Cardiac fibroblast (primary cell): ENCODE results near the gene EFNB1.

Source experiments
- DNase-seq, 2 donors: peaks; one replicate each; pipeline versions ENCODE4 v3.0.0 to v3.0.0-alpha.2; 2010; ENCODE audit warnings: low read depth in 2 of 2
- H3K4me3 ChIP-seq, 2 donors: replicated peaks in 1 of 2; 1 replicate in 1 of 2; 2 replicates in 1 of 2; pipeline ENCODE4 v1.5.1; 2011; ENCODE audit warnings: low read depth in 2 of 2, low read length in 2 of 2, mild to moderate bottlenecking in 2 of 2, moderate library complexity in 1 of 2
- TF ChIP-seq, protein P1 (sequence below): IDR thresholded peaks from one replicate; pipeline ENCODE4 v1.5.1; 2011; ENCODE audit warnings: low read depth, mild to moderate bottlenecking, low read length, inconsistent platforms

The EFNB1 gene

DNA sequence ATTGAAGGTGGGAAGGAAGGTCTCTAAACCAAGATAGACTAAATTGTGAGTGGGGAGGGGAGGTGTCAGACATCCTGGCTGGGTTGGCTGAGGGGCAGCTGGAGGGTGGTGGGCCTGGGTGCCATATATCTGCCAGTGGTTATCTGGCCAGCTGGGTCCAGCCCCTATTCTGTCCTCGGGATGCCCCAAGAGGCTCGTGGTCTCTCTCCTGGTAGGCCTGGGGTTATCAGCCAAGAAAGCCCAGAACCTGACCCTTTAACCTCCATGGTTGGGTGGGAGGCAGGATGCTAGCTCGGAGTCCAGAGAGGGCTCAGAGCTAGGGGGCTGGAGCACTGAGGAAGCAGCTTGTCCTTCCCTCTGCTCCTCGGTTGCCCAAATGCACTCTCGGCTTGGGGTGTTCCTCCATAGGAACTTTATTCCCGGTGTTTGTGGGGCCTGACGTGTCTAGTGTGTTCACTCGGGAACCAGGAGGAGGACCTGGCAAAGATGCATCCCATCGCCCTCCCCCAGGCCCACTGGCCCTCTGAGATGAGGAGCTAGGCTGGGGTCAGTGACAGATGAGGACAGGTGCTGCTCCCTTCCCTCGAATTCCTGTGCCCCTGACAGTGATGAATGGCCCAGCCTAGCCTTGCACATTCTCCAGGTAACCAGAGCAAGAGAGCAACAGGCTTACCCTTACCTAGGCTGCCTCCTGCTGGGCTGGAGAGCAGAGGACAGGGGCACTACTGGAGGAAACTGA lies 5.2 kb upstream of the EFNB1 start:
- TF ChIP-seq, protein P1, sequence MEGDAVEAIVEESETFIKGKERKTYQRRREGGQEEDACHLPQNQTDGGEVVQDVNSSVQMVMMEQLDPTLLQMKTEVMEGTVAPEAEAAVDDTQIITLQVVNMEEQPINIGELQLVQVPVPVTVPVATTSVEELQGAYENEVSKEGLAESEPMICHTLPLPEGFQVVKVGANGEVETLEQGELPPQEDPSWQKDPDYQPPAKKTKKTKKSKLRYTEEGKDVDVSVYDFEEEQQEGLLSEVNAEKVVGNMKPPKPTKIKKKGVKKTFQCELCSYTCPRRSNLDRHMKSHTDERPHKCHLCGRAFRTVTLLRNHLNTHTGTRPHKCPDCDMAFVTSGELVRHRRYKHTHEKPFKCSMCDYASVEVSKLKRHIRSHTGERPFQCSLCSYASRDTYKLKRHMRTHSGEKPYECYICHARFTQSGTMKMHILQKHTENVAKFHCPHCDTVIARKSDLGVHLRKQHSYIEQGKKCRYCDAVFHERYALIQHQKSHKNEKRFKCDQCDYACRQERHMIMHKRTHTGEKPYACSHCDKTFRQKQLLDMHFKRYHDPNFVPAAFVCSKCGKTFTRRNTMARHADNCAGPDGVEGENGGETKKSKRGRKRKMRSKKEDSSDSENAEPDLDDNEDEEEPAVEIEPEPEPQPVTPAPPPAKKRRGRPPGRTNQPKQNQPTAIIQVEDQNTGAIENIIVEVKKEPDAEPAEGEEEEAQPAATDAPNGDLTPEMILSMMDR: no peak
- DNase-seq: no peak
- no peak overlapping the region for H3K4me3 ChIP-seq

DNA sequence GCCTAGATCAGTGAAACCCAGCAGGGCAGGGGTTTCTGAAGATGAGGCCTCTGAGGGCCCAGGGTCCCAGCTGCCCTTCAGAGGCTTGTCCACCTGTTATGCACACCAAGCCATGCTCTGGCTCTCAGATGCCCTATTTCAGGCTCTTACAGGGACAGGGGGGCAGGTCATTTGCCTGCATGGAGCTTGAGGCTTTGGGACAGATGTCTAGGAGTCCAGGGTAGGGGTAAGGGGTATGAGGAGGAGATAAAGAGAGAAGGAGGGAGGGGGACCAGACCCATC lies 4.7 kb upstream of the EFNB1 start:
- TF ChIP-seq, protein P1: no peak
- H3K4me3 ChIP-seq: no peak overlapping the region
- DNase-seq: no peak

DNA sequence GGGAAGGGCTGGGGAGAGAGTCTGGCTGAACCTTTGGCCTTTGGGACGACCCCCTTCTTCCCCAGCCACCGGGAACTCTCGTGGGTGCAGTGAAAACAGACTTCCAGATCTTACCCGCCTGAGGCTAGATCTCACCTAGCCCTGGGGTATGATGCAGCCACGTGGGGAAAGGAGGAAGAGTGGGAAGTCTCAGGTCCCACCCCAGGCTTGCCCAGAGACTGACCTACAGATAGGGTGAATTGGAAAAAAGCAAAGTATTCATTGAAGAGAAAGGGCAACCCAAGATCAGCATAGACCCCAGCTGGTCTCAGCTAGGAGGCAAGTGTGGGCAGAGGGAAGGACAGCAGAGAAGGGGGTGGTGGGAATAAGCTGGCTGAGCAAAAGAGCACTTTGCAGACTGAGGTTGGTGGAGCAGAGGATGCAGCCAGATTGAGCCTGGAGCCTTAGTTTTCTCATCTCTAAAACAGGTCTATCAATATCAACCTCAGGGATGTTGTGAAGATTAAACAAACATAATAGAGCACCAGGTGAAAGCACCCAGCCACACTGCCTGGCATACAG lies 4.2 kb upstream of the EFNB1 start:
- TF ChIP-seq, protein P1: no peak
- no peak for DNase-seq
- H3K4me3 ChIP-seq: no peak overlapping the region

DNA sequence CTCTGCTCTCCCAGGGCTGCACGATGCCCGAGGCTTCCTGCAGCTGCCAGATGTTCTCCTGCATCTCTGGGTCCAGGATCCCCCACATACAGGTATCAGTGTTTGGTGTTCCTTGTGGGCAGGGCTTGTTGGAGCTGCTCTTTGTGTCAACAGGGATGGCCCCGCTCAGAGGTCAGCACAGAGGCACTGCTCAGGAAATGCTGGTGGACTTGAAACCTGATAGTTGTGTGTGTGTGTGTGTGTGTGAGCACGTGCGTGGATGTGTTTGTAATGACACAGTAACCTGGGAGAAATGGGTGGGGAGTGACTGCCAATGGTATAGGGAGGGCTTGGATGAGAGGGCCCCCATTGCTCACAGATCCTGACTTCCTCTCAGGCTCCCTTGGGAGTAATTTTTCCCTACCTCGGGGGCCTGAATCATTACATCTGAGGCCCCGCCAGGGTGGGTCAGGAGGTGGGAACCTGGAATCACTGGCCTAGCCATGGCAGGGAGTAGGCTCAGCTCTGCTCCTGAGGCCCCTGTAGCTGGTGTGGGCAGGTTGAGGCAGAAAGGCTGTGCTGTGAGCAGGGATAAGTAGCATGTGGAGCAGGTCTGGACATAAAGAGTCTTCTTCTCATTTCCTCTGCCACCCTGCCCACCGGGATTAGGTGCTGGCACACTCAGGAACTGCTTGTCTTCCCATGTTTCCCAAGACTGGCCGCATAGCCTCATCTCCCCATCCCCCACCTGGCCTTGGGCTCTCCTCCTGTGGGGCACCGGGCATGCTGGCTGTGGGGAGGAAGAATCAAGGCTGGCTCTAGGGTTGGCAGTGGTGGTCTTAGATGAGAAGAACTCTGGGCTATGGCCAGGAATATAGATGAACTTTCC lies 2.5 kb upstream of the EFNB1 start:
- no peak overlapping the region for H3K4me3 ChIP-seq
- DNase-seq: peak; percentile 33 to 38
- TF ChIP-seq, protein P1: no peak

DNA sequence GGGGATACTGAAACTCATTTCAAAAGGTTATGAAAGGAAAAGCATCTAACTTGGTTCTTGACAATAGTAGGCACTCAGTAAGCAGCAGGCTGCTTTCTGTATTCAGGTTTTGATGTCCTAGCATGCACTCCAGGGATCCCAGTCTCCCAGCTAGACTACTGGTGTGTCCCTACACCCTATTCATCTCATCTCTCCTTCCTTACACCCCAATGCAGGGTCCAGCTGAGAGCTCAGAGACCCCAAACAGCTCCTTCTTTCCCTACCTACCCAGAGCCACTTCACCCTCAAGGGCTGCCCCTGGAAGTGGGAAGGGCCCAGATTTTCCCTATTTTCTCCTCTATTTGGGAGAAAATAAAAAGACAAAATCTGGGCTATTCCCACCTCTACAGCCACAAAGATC lies 1.6 kb upstream of the EFNB1 start:
- DNase-seq: no peak
- TF ChIP-seq, protein P1: no peak
- no peak overlapping the region for H3K4me3 ChIP-seq

DNA sequence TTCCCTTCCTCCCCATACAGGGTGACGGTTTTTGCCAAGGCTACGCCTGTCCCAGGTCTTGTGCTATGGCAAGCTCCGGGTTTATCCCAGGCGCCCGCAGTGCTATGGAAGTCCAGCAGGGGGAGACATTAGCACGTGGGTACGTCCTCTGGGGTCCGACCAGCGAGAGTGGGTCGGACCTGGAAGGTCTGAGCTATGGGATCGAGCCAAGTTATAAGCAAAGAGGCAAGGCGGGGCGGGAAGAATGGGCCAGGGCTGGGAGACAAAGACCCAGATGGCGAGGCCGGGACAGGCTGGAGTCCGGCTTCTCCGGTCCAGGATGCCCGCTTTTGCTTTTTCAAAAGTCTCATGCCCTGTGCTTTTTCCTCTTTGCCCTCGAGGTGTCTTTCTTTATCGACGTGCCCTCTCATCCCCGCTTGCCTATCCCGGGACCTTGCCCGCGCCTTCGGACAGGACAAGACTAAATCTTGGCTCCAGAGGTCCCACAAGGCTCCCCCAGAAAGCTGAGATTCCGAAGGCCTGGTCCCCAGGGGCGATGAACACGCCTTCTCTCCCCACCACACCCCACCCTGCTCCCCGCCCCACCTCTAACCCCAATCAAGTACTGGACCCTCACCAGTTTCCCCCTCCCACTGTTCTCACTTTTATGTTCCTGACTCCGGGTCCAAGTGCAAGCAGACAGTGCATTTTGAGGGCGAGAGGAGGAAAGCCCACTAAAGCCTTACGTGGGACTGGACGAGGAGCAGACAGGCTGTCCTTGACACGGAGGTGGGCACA lies 785 bp upstream of the EFNB1 start:
- TF ChIP-seq, protein P1: peak; percentile 85
- DNase-seq: peak; percentile 87 to 89
- peak overlapping the region; percentile 29 to 45 for H3K4me3 ChIP-seq
